HEK293 (cell line): Measurements from ENCODE around the gene ZBTB22.

Experiments used
- ZNF776 ChIP-seq: fragments of 450-650 bp; formaldehyde crosslinking; IDR thresholded peaks from 2 replicates; pipeline ENCODE4 v1.5.0; 2017; ENCODE audit warnings: missing biosample characterization, missing genetic modification characterization, borderline replicate concordance
- TF ChIP-seq, protein P1 (sequence below): fragments of 450-650 bp; formaldehyde crosslinking; IDR thresholded peaks from 2 replicates; pipeline ENCODE4 v1.5.1; 2016; ENCODE audit warnings: missing biosample characterization, missing genetic modification characterization
- TF ChIP-seq, protein P2 (sequence below): fragments of 450-650 bp; formaldehyde crosslinking; IDR thresholded peaks from 2 replicates; pipeline ENCODE4 v1.5.1; 2016; ENCODE audit warnings: missing biosample characterization, missing genetic modification characterization
- TF ChIP-seq, protein P3 (sequence below): fragments of 450-650 bp; formaldehyde crosslinking; IDR thresholded peaks from 2 replicates; pipeline ENCODE4 v1.5.1; 2017; ENCODE audit warnings: missing biosample characterization, missing genetic modification characterization
- TF ChIP-seq, protein P4 (sequence below): fragments of 450-650 bp; formaldehyde crosslinking; IDR thresholded peaks from 2 replicates; pipeline ENCODE4 v1.5.1; 2016; ENCODE audit warnings: missing biosample characterization, missing genetic modification characterization, borderline replicate concordance

DNA sequence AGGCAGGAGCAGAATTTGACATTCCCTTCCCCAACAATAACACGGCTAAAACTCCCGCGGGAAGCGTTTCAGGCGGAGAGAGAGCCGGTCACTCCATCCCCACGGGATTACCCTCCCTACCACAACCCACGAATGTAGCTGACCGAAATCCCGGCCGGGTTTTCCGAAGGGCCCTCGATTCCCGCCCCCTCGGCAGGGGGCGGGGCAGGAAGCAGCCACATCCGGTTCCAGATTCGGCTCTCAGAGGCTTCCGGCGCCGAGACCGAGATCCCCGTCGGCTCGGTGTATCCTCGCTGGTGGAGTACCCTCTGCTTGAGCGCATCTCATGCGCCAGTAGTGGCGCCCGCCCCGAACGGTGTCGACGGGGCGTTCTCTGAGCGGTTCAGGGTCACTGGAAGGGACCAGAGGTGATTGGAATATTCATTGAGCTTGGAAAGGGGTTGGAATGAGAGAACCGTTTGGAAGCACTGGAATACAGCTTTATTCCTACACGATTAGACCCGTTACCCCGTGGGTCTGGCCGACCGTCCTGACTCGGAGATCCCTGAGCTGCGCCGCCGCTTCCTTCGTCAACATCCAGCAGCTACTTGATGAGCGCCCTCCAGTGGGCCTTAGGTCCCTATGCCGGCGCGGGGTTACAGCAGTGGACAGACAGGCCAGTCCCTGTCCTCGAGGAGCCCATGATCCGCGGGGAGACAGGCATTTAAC is 18.2 kb downstream of the ZBTB22 start:
- TF ChIP-seq, protein P1, sequence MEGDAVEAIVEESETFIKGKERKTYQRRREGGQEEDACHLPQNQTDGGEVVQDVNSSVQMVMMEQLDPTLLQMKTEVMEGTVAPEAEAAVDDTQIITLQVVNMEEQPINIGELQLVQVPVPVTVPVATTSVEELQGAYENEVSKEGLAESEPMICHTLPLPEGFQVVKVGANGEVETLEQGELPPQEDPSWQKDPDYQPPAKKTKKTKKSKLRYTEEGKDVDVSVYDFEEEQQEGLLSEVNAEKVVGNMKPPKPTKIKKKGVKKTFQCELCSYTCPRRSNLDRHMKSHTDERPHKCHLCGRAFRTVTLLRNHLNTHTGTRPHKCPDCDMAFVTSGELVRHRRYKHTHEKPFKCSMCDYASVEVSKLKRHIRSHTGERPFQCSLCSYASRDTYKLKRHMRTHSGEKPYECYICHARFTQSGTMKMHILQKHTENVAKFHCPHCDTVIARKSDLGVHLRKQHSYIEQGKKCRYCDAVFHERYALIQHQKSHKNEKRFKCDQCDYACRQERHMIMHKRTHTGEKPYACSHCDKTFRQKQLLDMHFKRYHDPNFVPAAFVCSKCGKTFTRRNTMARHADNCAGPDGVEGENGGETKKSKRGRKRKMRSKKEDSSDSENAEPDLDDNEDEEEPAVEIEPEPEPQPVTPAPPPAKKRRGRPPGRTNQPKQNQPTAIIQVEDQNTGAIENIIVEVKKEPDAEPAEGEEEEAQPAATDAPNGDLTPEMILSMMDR (tag by site-specific recombination), result peak; percentile 90
- TF ChIP-seq, protein P2, sequence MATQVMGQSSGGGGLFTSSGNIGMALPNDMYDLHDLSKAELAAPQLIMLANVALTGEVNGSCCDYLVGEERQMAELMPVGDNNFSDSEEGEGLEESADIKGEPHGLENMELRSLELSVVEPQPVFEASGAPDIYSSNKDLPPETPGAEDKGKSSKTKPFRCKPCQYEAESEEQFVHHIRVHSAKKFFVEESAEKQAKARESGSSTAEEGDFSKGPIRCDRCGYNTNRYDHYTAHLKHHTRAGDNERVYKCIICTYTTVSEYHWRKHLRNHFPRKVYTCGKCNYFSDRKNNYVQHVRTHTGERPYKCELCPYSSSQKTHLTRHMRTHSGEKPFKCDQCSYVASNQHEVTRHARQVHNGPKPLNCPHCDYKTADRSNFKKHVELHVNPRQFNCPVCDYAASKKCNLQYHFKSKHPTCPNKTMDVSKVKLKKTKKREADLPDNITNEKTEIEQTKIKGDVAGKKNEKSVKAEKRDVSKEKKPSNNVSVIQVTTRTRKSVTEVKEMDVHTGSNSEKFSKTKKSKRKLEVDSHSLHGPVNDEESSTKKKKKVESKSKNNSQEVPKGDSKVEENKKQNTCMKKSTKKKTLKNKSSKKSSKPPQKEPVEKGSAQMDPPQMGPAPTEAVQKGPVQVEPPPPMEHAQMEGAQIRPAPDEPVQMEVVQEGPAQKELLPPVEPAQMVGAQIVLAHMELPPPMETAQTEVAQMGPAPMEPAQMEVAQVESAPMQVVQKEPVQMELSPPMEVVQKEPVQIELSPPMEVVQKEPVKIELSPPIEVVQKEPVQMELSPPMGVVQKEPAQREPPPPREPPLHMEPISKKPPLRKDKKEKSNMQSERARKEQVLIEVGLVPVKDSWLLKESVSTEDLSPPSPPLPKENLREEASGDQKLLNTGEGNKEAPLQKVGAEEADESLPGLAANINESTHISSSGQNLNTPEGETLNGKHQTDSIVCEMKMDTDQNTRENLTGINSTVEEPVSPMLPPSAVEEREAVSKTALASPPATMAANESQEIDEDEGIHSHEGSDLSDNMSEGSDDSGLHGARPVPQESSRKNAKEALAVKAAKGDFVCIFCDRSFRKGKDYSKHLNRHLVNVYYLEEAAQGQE (tag by site-specific recombination), result peak; percentile 27; the same call in 1 of the 2 replicates
- no peak for TF ChIP-seq ZNF776 (tag by site-specific recombination)
- TF ChIP-seq, protein P3, sequence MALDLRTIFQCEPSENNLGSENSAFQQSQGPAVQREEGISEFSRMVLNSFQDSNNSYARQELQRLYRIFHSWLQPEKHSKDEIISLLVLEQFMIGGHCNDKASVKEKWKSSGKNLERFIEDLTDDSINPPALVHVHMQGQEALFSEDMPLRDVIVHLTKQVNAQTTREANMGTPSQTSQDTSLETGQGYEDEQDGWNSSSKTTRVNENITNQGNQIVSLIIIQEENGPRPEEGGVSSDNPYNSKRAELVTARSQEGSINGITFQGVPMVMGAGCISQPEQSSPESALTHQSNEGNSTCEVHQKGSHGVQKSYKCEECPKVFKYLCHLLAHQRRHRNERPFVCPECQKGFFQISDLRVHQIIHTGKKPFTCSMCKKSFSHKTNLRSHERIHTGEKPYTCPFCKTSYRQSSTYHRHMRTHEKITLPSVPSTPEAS, result no peak
- TF ChIP-seq, protein P4, sequence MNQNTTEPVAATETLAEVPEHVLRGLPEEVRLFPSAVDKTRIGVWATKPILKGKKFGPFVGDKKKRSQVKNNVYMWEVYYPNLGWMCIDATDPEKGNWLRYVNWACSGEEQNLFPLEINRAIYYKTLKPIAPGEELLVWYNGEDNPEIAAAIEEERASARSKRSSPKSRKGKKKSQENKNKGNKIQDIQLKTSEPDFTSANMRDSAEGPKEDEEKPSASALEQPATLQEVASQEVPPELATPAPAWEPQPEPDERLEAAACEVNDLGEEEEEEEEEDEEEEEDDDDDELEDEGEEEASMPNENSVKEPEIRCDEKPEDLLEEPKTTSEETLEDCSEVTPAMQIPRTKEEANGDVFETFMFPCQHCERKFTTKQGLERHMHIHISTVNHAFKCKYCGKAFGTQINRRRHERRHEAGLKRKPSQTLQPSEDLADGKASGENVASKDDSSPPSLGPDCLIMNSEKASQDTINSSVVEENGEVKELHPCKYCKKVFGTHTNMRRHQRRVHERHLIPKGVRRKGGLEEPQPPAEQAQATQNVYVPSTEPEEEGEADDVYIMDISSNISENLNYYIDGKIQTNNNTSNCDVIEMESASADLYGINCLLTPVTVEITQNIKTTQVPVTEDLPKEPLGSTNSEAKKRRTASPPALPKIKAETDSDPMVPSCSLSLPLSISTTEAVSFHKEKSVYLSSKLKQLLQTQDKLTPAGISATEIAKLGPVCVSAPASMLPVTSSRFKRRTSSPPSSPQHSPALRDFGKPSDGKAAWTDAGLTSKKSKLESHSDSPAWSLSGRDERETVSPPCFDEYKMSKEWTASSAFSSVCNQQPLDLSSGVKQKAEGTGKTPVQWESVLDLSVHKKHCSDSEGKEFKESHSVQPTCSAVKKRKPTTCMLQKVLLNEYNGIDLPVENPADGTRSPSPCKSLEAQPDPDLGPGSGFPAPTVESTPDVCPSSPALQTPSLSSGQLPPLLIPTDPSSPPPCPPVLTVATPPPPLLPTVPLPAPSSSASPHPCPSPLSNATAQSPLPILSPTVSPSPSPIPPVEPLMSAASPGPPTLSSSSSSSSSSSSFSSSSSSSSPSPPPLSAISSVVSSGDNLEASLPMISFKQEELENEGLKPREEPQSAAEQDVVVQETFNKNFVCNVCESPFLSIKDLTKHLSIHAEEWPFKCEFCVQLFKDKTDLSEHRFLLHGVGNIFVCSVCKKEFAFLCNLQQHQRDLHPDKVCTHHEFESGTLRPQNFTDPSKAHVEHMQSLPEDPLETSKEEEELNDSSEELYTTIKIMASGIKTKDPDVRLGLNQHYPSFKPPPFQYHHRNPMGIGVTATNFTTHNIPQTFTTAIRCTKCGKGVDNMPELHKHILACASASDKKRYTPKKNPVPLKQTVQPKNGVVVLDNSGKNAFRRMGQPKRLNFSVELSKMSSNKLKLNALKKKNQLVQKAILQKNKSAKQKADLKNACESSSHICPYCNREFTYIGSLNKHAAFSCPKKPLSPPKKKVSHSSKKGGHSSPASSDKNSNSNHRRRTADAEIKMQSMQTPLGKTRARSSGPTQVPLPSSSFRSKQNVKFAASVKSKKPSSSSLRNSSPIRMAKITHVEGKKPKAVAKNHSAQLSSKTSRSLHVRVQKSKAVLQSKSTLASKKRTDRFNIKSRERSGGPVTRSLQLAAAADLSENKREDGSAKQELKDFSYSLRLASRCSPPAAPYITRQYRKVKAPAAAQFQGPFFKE (tag by site-specific recombination), result no peak
